Loucy (cell line): ENCODE results near the gene MAP3K12.

Experiments used
- CTCF ChIP-seq: fragments of 200-600 bp; sonication (generic); conservative IDR thresholded peaks from 2 replicates; pipeline ENCODE4 v1.5.1; 2014; ENCODE audit warnings: mild to moderate bottlenecking, antibody characterized with exemption, low read length
- EZH2phosphoT487 ChIP-seq: fragments of 200-600 bp; IDR thresholded peaks from 2 replicates; pipeline ENCODE4 v1.6.1; 2018; ENCODE audit warnings: antibody characterized with exemption, mild to moderate bottlenecking, moderate library complexity, borderline replicate concordance

- no peak for TF ChIP-seq CTCF
- TF ChIP-seq EZH2phosphoT487: no peak
Observed at GRCh38 chr12:53530920-53531319, 31.7 kb upstream of the MAP3K12 start.
